ENCODE data around the gene SH3RF1.

The SH3RF1 gene

GRCh38 chr4:169132561-169133305 is 138.0 kb downstream of the SH3RF1 start:
- DNase-seq (ENCODE audit: low spot score) = no peak

- no peak for DNase-seq (ENCODE audit: low spot score)
These were observed 139.1 kb downstream of the SH3RF1 start for GRCh38 chr4:169131556-169132208.

- DNase-seq (ENCODE audit: low spot score) = no peak
These were observed 141.9 kb downstream of the SH3RF1 start for GRCh38 chr4:169128902-169129301.

- DNase-seq (ENCODE audit: low spot score) = no peak
These were observed 143.4 kb downstream of the SH3RF1 start for GRCh38 chr4:169127314-169127713.

- DNase-seq (ENCODE audit: low spot score) = no peak
These were observed 146.1 kb downstream of the SH3RF1 start for GRCh38 chr4:169124661-169125060.

- DNase-seq (ENCODE audit: low spot score) = no peak
These were observed 148.3 kb downstream of the SH3RF1 start for GRCh38 chr4:169122422-169122821.

- DNase-seq (ENCODE audit: low spot score) = no peak
These were observed 148.8 kb downstream of the SH3RF1 start for GRCh38 chr4:169121861-169122382.

GRCh38 chr4:169120624-169121023 is 150.1 kb downstream of the SH3RF1 start:
- no peak for DNase-seq (ENCODE audit: low spot score)

GRCh38 chr4:169119536-169119935 is 151.2 kb downstream of the SH3RF1 start:
- no peak for DNase-seq (ENCODE audit: low spot score)

- no peak for DNase-seq (ENCODE audit: low spot score)
These were observed 153.1 kb downstream of the SH3RF1 start for GRCh38 chr4:169117591-169118081.

- no peak for DNase-seq (ENCODE audit: low spot score)
These were observed 154.4 kb downstream of the SH3RF1 start for GRCh38 chr4:169116270-169116901.

- peak; percentile 6 for DNase-seq (ENCODE audit: low spot score)
These were observed 154.9 kb downstream of the SH3RF1 start for GRCh38 chr4:169115897-169116254.

- DNase-seq (ENCODE audit: low spot score) = no peak
These were observed 155.4 kb downstream of the SH3RF1 start for GRCh38 chr4:169115144-169115896.

GRCh38 chr4:169114341-169114974 is 156.3 kb downstream of the SH3RF1 start:
- DNase-seq (ENCODE audit: low spot score) = no peak

GRCh38 chr4:169110633-169111032 is 160.1 kb downstream of the SH3RF1 start:
- no peak for DNase-seq (ENCODE audit: low spot score)

GRCh38 chr4:169109035-169109675 is 161.6 kb downstream of the SH3RF1 start:
- DNase-seq (ENCODE audit: low spot score) = no peak

GRCh38 chr4:169108303-169108702 is 162.5 kb downstream of the SH3RF1 start:
- DNase-seq (ENCODE audit: low spot score) = no peak

- DNase-seq (ENCODE audit: low spot score) = no peak
These were observed 163.2 kb downstream of the SH3RF1 start for GRCh38 chr4:169107528-169107927.

GRCh38 chr4:169106696-169107229 is 164.0 kb downstream of the SH3RF1 start:
- DNase-seq (ENCODE audit: low spot score) = no peak

- no peak for DNase-seq (ENCODE audit: low spot score)
These were observed 165.1 kb downstream of the SH3RF1 start for GRCh38 chr4:169105620-169106019.

- no peak for DNase-seq (ENCODE audit: low spot score)
These were observed 166.8 kb downstream of the SH3RF1 start for GRCh38 chr4:169103966-169104412.
